LNCaP clone FGC (cell line): ENCODE results near the gene EPX.

Experiments
- DNase-seq: peaks from one replicate; pipeline ENCODE4 v3.0.0-alpha.2; 2011; ENCODE audit warnings: low read depth
- H3K4me3 ChIP-seq: 2 replicates; pipeline ENCODE4 v1.5.1; 2011; ENCODE audit warnings: mild to moderate bottlenecking, low read depth, low read length, control low read depth
- TF ChIP-seq, protein P1 (sequence below): IDR thresholded peaks from 2 replicates; pipeline ENCODE4 v1.5.1; 2012; ENCODE audit warnings: mild to moderate bottlenecking; ENCODE audit not compliant: control insufficient read depth, insufficient read depth; ENCODE audit errors: extremely low read depth

The EPX gene

DNA sequence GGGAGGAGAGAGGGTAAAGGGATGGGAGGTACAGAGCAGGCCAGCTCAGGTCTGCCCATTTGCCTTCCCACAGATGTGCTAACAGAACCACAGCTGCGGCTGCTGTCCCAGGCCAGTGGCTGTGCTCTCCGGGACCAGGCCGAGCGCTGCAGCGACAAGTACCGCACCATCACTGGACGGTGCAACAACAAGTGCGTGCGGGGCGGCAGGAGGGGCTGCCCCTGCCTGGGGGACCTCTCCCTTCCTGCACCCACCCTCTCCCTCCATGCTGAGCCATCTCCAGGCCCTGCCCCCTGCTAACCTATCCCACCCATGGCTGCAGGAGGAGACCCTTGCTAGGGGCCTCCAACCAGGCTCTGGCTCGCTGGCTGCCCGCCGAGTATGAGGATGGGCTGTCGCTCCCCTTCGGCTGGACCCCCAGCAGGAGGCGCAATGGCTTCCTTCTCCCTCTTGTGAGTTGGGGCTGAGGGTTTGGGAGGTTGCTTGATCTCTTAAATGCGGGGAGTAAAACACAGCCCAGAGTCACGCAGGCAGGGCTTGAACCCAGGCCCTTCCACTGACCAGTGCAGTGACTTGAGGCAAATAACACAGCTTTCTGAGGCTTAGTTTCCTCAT lies 1.2 kb downstream of the EPX start:
- H3K4me3 ChIP-seq, result no peak overlapping the region
- TF ChIP-seq, protein P1, sequence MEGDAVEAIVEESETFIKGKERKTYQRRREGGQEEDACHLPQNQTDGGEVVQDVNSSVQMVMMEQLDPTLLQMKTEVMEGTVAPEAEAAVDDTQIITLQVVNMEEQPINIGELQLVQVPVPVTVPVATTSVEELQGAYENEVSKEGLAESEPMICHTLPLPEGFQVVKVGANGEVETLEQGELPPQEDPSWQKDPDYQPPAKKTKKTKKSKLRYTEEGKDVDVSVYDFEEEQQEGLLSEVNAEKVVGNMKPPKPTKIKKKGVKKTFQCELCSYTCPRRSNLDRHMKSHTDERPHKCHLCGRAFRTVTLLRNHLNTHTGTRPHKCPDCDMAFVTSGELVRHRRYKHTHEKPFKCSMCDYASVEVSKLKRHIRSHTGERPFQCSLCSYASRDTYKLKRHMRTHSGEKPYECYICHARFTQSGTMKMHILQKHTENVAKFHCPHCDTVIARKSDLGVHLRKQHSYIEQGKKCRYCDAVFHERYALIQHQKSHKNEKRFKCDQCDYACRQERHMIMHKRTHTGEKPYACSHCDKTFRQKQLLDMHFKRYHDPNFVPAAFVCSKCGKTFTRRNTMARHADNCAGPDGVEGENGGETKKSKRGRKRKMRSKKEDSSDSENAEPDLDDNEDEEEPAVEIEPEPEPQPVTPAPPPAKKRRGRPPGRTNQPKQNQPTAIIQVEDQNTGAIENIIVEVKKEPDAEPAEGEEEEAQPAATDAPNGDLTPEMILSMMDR, result no peak
- DNase-seq, result no peak

DNA sequence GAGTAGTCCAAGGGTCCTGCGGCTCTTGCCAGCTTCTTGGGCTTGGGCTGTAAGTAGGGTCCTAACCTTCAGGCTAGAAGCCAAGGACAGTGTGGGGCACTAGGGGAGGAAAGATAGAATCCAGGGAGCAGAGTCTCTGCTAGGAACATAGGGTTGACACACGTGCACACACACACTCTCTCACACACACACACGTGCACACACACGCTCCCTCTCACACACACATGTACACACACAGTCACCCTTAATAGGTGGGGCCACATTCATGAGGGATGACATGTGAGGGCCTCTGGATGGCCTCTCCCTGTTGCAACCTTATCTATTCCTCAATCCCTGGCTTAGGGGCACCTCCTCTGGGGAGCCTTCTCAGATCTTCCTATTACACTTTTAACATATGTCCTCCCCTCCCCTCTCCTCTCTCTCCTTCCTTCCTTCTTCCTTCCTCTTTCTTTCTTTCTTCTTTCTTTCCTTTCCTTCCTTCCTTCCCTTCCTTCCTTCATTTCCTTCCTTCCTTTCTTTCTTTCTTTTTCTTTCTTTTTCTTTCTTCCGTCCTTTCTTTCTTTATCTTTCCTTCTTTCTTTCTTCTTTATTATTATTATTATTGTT lies 3.1 kb downstream of the EPX start:
- H3K4me3 ChIP-seq, result no peak overlapping the region

DNA sequence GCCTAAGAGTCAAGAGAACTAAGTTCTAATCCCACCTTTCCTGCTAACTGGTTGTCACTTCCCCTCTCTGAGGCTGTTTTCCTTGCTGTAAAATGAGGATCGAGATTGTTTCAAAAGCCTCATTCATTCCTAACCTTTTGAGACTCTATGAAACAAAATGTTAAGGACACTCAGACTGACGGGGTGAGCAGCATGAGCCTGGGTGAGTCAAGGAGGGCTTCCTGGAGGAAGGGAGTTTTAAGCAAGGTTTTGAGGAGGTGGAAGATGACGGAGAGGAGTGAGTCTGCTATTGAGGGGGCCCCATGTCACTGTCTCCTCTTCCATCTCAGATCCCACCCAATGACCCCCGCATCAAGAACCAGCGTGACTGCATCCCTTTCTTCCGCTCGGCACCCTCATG lies 4.1 kb downstream of the EPX start:
- TF ChIP-seq, protein P1, result no peak
- DNase-seq, result no peak
- H3K4me3 ChIP-seq, result no peak overlapping the region

More for the DNA sequence above, 3.1 kb downstream of the EPX start:
- TF ChIP-seq, protein P1, result no peak
- no peak for DNase-seq

DNA sequence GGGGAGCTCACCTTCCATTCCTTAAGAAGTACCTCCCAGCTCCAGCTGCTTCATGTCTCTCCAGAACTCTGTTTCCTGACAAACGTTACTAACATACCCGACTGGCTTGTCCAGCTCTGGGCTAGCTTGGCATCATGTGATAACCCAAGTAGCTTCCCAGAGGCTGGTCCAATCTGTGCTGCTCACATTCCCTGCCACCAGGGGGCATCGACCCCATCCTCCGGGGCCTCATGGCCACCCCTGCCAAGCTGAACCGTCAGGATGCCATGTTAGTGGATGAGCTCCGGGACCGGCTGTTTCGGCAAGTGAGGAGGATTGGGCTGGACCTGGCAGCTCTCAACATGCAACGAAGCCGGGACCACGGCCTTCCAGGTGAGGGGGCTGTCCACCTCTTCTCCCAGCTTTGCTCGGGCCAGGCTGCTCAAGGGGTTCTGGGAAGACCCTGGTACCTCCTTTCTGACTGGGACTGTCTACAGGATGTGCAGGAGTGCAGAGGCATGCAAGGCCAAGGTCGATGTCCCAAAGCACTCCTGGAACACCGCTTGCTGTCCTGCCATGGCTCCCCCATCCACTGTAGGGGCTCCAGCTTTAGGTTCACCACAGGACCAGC lies 7.6 kb downstream of the EPX start:
- H3K4me3 ChIP-seq, result no peak overlapping the region
- TF ChIP-seq, protein P1, result peak; percentile 63
- DNase-seq, result peak; percentile 71

DNA sequence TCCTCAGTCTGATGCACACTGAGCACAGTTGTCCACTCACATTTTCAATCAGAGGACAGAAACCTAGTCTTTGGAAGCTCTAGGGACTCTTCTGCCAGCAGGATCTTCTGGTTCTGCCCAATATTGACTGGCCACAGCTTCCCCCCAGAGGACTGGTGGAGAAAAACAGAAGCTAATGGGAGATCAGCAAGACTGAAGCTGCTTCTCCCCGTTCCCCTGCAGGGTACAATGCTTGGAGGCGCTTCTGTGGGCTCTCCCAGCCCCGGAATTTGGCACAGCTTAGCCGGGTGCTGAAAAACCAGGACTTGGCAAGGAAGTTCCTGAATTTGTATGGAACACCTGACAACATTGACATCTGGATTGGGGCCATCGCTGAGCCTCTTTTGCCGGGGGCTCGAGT lies 10.3 kb downstream of the EPX start:
- no peak overlapping the region for H3K4me3 ChIP-seq
- no peak for DNase-seq
- TF ChIP-seq, protein P1, result no peak

DNA sequence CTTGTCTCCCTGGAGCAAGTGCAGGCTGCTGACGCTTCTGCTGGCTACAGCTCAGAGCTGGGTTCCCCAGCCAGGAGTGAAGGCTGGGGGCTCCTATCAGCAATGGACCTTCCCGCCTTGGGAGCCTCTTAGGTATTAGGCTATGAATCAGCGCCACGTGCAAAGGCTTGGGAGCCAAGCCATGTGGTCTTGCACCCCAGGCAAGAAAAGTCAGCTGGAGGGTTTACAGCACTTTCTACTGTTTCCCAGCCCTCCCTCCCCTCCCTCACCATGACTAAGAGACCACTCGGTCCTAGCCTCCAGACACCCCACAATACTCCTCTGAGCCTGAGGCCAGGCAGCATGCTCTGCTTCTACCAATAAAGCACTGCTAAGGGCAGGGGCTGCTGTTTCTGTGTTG lies 12.3 kb downstream of the EPX start:
- no peak for DNase-seq
- no peak overlapping the region for H3K4me3 ChIP-seq
- TF ChIP-seq, protein P1, result no peak

DNA sequence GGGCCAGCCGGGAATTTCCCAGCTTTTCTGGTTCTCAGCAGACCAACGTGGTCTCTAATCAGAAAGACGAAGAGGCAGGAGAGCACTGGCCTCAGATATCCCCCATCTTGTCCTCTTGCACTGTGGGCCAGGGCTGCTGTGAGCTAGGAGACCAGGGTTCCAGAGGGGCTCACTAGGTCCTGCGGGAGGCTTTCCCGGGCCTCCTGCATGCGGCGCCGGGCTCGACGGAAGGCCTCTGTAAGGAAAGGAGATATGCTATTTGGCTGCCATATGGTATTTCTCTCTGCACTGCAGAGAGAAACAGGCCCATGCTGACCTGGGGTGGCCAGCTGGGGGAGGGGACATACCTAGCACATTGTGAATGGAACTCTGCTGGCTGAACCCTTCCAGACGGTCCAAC lies 13.4 kb downstream of the EPX start:
- TF ChIP-seq, protein P1, result no peak
- DNase-seq, result no peak
- H3K4me3 ChIP-seq, result no peak overlapping the region
